ENCODE results near the gene ZFAND6. TPM values are rescaled to one million over a fixed set of nuclear protein-coding genes. Genes with fewer than 3 reads are reported as not detected.
"Not testable (repeated sequence)": the region's sequence is repeated elsewhere in the genome, so short reads cannot be mapped to it uniquely, and the experiment has no call there.

Gene ZFAND6
- total RNA-seq, 3 donors from 2014 or later (not counting 1 experiment from before 2014, with no cell fraction given): 145 to 150 (median 148) TPM

- ATAC-seq: no peak
- peaks cover 42 to 49% of the 10 kb centered on the region in 2 donors for H3K4me1 Mint-ChIP-seq
- intact Hi-C loops (cut with micrococcal nuclease): no loop called here
- Histone ChIP-seq H3K9me3 (ENCODE audit: control insufficient read depth, insufficient read depth, low read length) (no peaks in the 10 kb centered on the region), H3K27me3 (ENCODE audit: control insufficient read depth, insufficient read depth, low read length) (no peaks in the 10 kb centered on the region), H3K4me1 (ENCODE audit: control insufficient read depth, insufficient read depth, low read length) (peaks cover 9% of the 10 kb centered on the region), H3K27ac (ENCODE audit: low read length) (no peak overlapping the region), H3K4me3 (ENCODE audit: low read length) (no peak overlapping the region), H3K36me3 (ENCODE audit: control insufficient read depth, insufficient read depth, low read length) (no peaks in the 10 kb centered on the region)
- H3K27me3 Mint-ChIP-seq (ENCODE audit: low read depth in 2 of 2): no peaks in the 10 kb centered on the region
- whole genome bisulfite sequencing (ENCODE audit: insufficient coverage): 100% methylated on average over 3 of the region's 3 CpGs
- H3K4me3 Mint-ChIP-seq: no peak overlapping the region
- H3K27ac Mint-ChIP-seq: no peak overlapping the region
- TF ChIP-seq CTCF (IDR thresholded peaks at IDR 0.05): no peak
- no peak for DNase-seq
- H3K36me3 Mint-ChIP-seq: no peaks in the 10 kb centered on the region
- no peaks in the 10 kb centered on the region for H3K9me3 Mint-ChIP-seq
These were observed 36.5 kb downstream of the ZFAND6 start for GRCh38 chr15:80095969-80096368.

GRCh38 chr15:80098341-80098740, 38.9 kb downstream of the ZFAND6 start:
- Mint-ChIP-seq H3K9me3 (no peaks in the 10 kb centered on the region), H3K4me3 (no peak overlapping the region)

GRCh38 chr15:80099241-80099640, 39.8 kb downstream of the ZFAND6 start:
- Histone ChIP-seq H3K36me3 (ENCODE audit: control insufficient read depth, insufficient read depth, low read length) (peaks cover 4% of the 10 kb centered on the region), H3K9me3 (ENCODE audit: control insufficient read depth, insufficient read depth, low read length) (no peaks in the 10 kb centered on the region), H3K4me1 (ENCODE audit: control insufficient read depth, insufficient read depth, low read length) (peaks cover 5% of the 10 kb centered on the region), H3K27me3 (ENCODE audit: control insufficient read depth, insufficient read depth, low read length) (no peaks in the 10 kb centered on the region), H3K27ac (ENCODE audit: low read length) (no peak overlapping the region), H3K4me3 (ENCODE audit: low read length) (no peak overlapping the region)
- intact Hi-C loops (cut with micrococcal nuclease): no loop called here
- H3K27me3 Mint-ChIP-seq (ENCODE audit: low read depth in 2 of 2): no peaks in the 10 kb centered on the region
- TF ChIP-seq CTCF (IDR thresholded peaks at IDR 0.05): no peak
- 31% methylated on average over 2 of the region's 3 CpGs for WGBS (ENCODE audit: insufficient coverage)
- no peak overlapping the region for H3K4me3 Mint-ChIP-seq
- H3K9me3 Mint-ChIP-seq: no peaks in the 10 kb centered on the region
- H3K27ac Mint-ChIP-seq: no peak overlapping the region
- H3K36me3 Mint-ChIP-seq: no peaks in the 10 kb centered on the region
- ATAC-seq (peak in 1 of 3 donors; percentile 33), DNase-seq (no peak)
- H3K4me1 Mint-ChIP-seq: peaks cover 42 to 47% of the 10 kb centered on the region in 2 donors

More at GRCh38 chr15:80098341-80098740, 38.9 kb downstream of the ZFAND6 start:
- DNase-seq (no peak), ATAC-seq (no peak)
- no peak overlapping the region for H3K27ac ChIP-seq (ENCODE audit: low read length)
- Mint-ChIP-seq H3K27ac (no peak overlapping the region), H3K36me3 (no peaks in the 10 kb centered on the region), H3K4me1 (peaks cover 48 to 54% of the 10 kb centered on the region in 2 donors), H3K27me3 (ENCODE audit: low read depth in 2 of 2) (no peaks in the 10 kb centered on the region)
- intact Hi-C loops (cut with micrococcal nuclease): no loop called here
- H3K4me3 ChIP-seq (ENCODE audit: low read length): no peak overlapping the region
- H3K36me3 ChIP-seq (ENCODE audit: control insufficient read depth, insufficient read depth, low read length): peaks cover 4% of the 10 kb centered on the region
- H3K9me3 ChIP-seq (ENCODE audit: control insufficient read depth, insufficient read depth, low read length): no peaks in the 10 kb centered on the region
- no peak for TF ChIP-seq CTCF (IDR thresholded peaks at IDR 0.05)
- peaks cover 5% of the 10 kb centered on the region for H3K4me1 ChIP-seq (ENCODE audit: control insufficient read depth, insufficient read depth, low read length)
- 100% methylated on average over 1 of the region's 1 CpG for WGBS (ENCODE audit: insufficient coverage)
- H3K27me3 ChIP-seq (ENCODE audit: control insufficient read depth, insufficient read depth, low read length): no peaks in the 10 kb centered on the region

- H3K9me3 Mint-ChIP-seq; H3K4me3 Mint-ChIP-seq; H3K27me3 ChIP-seq (ENCODE audit: control insufficient read depth, insufficient read depth, low read length); DNase-seq; H3K4me3 ChIP-seq (ENCODE audit: low read length); H3K4me1 ChIP-seq (ENCODE audit: control insufficient read depth, insufficient read depth, low read length); H3K9me3 ChIP-seq (ENCODE audit: control insufficient read depth, insufficient read depth, low read length); H3K36me3 Mint-ChIP-seq; H3K27ac ChIP-seq (ENCODE audit: low read length); H3K27me3 Mint-ChIP-seq (ENCODE audit: low read depth in 2 of 2); H3K36me3 ChIP-seq (ENCODE audit: control insufficient read depth, insufficient read depth, low read length); H3K27ac Mint-ChIP-seq; ATAC-seq: not testable (repeated sequence)
- H3K4me1 Mint-ChIP-seq: peaks cover 38 to 47% of the 10 kb centered on the region in 2 donors
- intact Hi-C loops (cut with micrococcal nuclease): loop anchor here (5.0 kb wide), 1 partner anchor 37 kb away; no protein-coding TSS in a partner anchor
- 84% methylated on average over 6 of the region's 6 CpGs for WGBS (ENCODE audit: insufficient coverage)
These were observed 40.2 kb downstream of the ZFAND6 start for GRCh38 chr15:80099662-80100061.
